HUDEP-2 (cell line): ENCODE measurements around the gene GPD1L.

Experiments
- DNase-seq, 76 experiments: peaks; one replicate each; lab custom pipeline; 2025; ENCODE audit not compliant: unreplicated experiment in 76 of 76; lab: John Stamatoyannopoulos, UW

GPD1L gene

GRCh38 chr3:32216172-32216783 lies 109.9 kb downstream of the GPD1L start:
- no peak for DNase-seq

- DNase-seq: no peak
These were observed 110.9 kb downstream of the GPD1L start for GRCh38 chr3:32217339-32217738.
